Bronchial epithelial cell (primary cell): Measurements from ENCODE around the gene ZNF236. TPM values are rescaled to one million over a fixed set of nuclear protein-coding genes. Genes with fewer than 3 reads are reported as not detected.

Experiments
- DNase-seq: peaks from one replicate; pipeline ENCODE4 v3.0.0-alpha.2; 2010; ENCODE audit warnings: low read depth
- FAIRE-seq: peaks from 2 replicates; lab custom pipeline; 2011; peaks lifted over from hg19 to GRCh38; lab: Jason Lieb, UNC
- H3K27me3 ChIP-seq: 2 replicates; pipeline ENCODE4 v1.5.1; 2011; ENCODE audit warnings: low read length; ENCODE audit not compliant: control insufficient read depth, insufficient read depth
- H3K36me3 ChIP-seq: 2 replicates; pipeline ENCODE4 v1.5.1; 2011; ENCODE audit warnings: low read length; ENCODE audit not compliant: control insufficient read depth, insufficient read depth
- H3K4me3 ChIP-seq: 2 replicates; pipeline ENCODE4 v1.5.1; 2011; ENCODE audit warnings: mild to moderate bottlenecking, low read depth, low read length, control low read depth
- total RNA-seq: library from RNA; depleted of rRNA; stranded (reverse); fragments of >200 nt; gene quantifications from 2 replicates; pipeline ENCODE4 v1.2.1, GENCODE V29; 2014
- TF ChIP-seq, protein P1 (sequence below): IDR thresholded peaks from 2 replicates; pipeline ENCODE4 v1.5.1; 2011; ENCODE audit warnings: mild to moderate bottlenecking, moderate library complexity, low read length, control low read depth, inconsistent platforms; ENCODE audit not compliant: insufficient read depth, severe bottlenecking

The ZNF236 gene
- total RNA-seq, 1 donor from 2014 or later: 5.3 TPM

DNA sequence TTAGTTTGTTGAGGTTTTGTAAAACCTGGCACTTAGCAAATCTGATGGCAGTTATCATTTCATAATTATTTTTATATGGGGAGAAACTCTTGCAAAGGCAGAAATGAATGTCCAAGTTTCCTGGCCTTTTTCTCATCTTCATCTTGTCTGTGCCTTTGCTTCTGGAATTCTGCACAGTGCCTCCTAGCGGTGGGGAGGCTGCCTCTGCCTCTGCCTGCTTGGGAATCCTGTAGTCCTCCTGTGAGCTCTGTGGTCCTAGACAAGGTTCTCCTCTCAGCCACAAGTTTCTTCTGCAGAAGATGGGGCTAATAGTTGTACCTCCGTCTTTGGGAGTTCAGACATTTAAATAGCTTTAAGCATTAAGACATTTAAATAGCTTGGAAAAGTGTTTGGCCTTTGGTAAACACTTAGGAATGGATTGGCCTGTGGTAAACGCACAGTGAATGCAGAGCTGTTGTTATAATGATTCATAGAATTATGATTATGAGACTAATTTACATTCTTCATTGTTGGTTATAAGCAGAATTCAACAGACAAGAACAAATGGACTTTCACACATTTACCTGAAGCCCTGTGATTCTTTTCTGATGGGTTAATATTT, 101.2 kb downstream of the ZNF236 start:
- TF ChIP-seq, protein P1, sequence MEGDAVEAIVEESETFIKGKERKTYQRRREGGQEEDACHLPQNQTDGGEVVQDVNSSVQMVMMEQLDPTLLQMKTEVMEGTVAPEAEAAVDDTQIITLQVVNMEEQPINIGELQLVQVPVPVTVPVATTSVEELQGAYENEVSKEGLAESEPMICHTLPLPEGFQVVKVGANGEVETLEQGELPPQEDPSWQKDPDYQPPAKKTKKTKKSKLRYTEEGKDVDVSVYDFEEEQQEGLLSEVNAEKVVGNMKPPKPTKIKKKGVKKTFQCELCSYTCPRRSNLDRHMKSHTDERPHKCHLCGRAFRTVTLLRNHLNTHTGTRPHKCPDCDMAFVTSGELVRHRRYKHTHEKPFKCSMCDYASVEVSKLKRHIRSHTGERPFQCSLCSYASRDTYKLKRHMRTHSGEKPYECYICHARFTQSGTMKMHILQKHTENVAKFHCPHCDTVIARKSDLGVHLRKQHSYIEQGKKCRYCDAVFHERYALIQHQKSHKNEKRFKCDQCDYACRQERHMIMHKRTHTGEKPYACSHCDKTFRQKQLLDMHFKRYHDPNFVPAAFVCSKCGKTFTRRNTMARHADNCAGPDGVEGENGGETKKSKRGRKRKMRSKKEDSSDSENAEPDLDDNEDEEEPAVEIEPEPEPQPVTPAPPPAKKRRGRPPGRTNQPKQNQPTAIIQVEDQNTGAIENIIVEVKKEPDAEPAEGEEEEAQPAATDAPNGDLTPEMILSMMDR: peak; percentile 65
- DNase-seq (peak; percentile 24), FAIRE-seq (no peak)
- Histone ChIP-seq H3K36me3 (peaks cover 17% of the 10 kb centered on the region), H3K4me3 (no peak overlapping the region), H3K27me3 (no peaks in the 10 kb centered on the region)

DNA sequence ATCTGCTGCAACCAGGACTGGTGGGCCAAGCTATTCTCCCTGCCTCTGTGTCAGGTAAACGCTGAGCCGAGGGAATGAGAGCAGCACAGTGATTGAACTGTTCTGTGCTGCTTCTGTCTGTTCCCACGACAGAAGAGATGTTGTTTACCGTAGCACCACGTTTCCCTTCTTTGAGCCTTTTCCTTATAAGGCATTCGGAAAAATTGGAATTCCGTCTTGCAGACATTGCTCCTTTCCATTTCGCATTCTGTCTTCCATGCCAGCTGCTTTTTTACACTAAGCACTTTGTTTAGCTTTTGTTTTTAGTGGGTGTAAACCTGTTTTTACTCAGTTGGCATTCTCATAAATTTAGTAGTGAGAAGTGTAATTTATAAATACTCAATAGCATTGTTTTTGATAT, 103.1 kb downstream of the ZNF236 start:
- Histone ChIP-seq H3K36me3 (peaks cover 14% of the 10 kb centered on the region), H3K27me3 (no peaks in the 10 kb centered on the region), H3K4me3 (no peak overlapping the region)
- TF ChIP-seq, protein P1: no peak
- DNase-seq (no peak), FAIRE-seq (peak; percentile 77)

- no peak overlapping the region for H3K4me3 ChIP-seq
- H3K36me3 ChIP-seq: peaks cover 14% of the 10 kb centered on the region
- no peaks in the 10 kb centered on the region for H3K27me3 ChIP-seq
- TF ChIP-seq, protein P1: no peak
- no peak for DNase-seq
- peak; percentile 52 for FAIRE-seq
Measured at GRCh38 chr18:76927223-76927725, 104.9 kb downstream of the ZNF236 start.

GRCh38 chr18:76928179-76928868, 106.0 kb downstream of the ZNF236 start:
- FAIRE-seq (no peak), DNase-seq (no peak)
- Histone ChIP-seq H3K27me3 (no peaks in the 10 kb centered on the region), H3K36me3 (peaks cover 16% of the 10 kb centered on the region), H3K4me3 (no peak overlapping the region)
- TF ChIP-seq, protein P1: no peak

- H3K36me3 ChIP-seq: peaks cover 8% of the 10 kb centered on the region
- FAIRE-seq: no peak
Measured at GRCh38 chr18:76931171-76931570, 108.8 kb downstream of the ZNF236 start.

More at GRCh38 chr18:76931171-76931570, 108.8 kb downstream of the ZNF236 start:
- TF ChIP-seq, protein P1: no peak
- no peak overlapping the region for H3K4me3 ChIP-seq
- no peaks in the 10 kb centered on the region for H3K27me3 ChIP-seq
- DNase-seq: no peak
